Neural crest cell (in vitro differentiated cells): Measurements from ENCODE around the gene TGFBR3. TPM values are rescaled to one million over a fixed set of nuclear protein-coding genes. Genes with fewer than 3 reads are reported as not detected.

Experiments
- DNase-seq: peaks from one replicate; pipeline ENCODE4 v3.0.0; 2021; ENCODE audit warnings: low read depth, mixed read lengths, low spot score
- H3K27ac Mint-ChIP-seq: one replicate; pipeline ENCODE4 v1.8.0; 2021; ENCODE audit warnings: mild to moderate bottlenecking, mixed read lengths; ENCODE audit not compliant: unreplicated experiment
- H3K27me3 Mint-ChIP-seq: 2 replicates; pipeline ENCODE4 v1.8.0; 2021; ENCODE audit warnings: low read depth, mild to moderate bottlenecking, mixed read lengths
- H3K36me3 Mint-ChIP-seq: 2 replicates; pipeline ENCODE4 v1.8.0; 2021; ENCODE audit warnings: low read depth, mild to moderate bottlenecking, mixed read lengths
- H3K4me1 Mint-ChIP-seq: 2 replicates; pipeline ENCODE4 v1.8.0; 2021; ENCODE audit warnings: mixed read lengths
- H3K4me3 Mint-ChIP-seq: one replicate; pipeline ENCODE4 v1.8.0; 2021; ENCODE audit warnings: mild to moderate bottlenecking, mixed read lengths
- H3K9me3 Mint-ChIP-seq: 2 replicates; pipeline ENCODE4 v1.8.0; 2021; ENCODE audit warnings: mixed read lengths
- total RNA-seq: library from RNA; stranded (reverse); gene quantifications from 2 replicates; pipeline ENCODE4 v1.2.1, GENCODE V29; 2021
- TF ChIP-seq, protein P1 (sequence below): fragments of 200-600 bp; sonication (generic); conservative IDR thresholded peaks from 2 replicates; pipeline ENCODE4 v1.5.0; 2021; ENCODE audit warnings: antibody characterized with exemption, mild to moderate bottlenecking

Gene TGFBR3
- total RNA-seq, 1 donor from 2014 or later: 15.1 TPM

DNA sequence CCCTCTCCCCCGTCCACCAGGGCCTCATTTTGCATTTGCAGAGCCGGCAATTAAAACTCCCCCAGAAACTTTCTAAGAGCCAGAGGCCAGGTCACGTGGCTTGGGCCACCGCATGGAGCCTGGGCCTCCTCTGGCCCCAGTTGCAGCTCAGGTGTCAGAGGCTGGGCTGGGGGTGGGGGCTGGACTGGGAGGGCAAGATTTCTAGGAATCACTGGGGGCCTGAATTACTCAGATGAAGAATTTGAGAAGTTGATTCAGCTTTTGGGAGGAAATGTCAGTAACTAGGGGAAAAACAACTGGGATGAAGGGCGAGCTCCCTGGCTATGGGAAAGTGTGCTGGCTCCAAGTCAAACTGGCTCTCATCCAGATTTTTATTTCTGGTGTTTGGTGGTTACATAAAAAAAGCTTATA is 234.3 kb downstream of the TGFBR3 start:
- H3K36me3 Mint-ChIP-seq: peaks cover 8% of the 10 kb centered on the region
- H3K9me3 Mint-ChIP-seq: peaks cover 18% of the 10 kb centered on the region
- H3K27ac Mint-ChIP-seq: no peak overlapping the region
- no peaks in the 10 kb centered on the region for H3K4me1 Mint-ChIP-seq
- TF ChIP-seq, protein P1, sequence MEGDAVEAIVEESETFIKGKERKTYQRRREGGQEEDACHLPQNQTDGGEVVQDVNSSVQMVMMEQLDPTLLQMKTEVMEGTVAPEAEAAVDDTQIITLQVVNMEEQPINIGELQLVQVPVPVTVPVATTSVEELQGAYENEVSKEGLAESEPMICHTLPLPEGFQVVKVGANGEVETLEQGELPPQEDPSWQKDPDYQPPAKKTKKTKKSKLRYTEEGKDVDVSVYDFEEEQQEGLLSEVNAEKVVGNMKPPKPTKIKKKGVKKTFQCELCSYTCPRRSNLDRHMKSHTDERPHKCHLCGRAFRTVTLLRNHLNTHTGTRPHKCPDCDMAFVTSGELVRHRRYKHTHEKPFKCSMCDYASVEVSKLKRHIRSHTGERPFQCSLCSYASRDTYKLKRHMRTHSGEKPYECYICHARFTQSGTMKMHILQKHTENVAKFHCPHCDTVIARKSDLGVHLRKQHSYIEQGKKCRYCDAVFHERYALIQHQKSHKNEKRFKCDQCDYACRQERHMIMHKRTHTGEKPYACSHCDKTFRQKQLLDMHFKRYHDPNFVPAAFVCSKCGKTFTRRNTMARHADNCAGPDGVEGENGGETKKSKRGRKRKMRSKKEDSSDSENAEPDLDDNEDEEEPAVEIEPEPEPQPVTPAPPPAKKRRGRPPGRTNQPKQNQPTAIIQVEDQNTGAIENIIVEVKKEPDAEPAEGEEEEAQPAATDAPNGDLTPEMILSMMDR: no peak
- H3K27me3 Mint-ChIP-seq: no peaks in the 10 kb centered on the region
- H3K4me3 Mint-ChIP-seq: no peak overlapping the region
- no peak for DNase-seq

DNA sequence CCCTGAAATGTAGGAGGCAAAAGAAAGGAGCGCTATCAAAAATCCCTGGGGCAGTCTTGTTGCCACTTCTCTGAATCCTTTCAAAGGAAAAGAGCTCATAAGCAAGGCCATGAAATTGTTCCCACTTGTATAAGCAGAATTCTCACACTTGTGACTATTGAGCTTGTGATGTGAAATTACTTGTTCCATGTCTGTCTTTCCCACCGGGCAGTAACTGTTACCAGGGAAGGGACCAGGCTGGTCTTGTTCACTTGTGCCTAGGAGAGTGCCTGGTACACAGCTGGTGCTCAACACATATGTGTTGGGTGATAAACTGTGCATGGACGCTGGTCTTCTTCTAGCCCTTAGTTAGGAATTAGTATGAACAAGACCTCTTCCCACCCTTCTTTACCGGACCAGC is 234.7 kb downstream of the TGFBR3 start:
- Mint-ChIP-seq H3K4me3 (no peak overlapping the region), H3K4me1 (no peaks in the 10 kb centered on the region), H3K9me3 (peaks cover 16% of the 10 kb centered on the region), H3K27me3 (no peaks in the 10 kb centered on the region), H3K36me3 (peaks cover 8% of the 10 kb centered on the region), H3K27ac (no peak overlapping the region)
- DNase-seq: no peak
- TF ChIP-seq, protein P1: no peak

DNA sequence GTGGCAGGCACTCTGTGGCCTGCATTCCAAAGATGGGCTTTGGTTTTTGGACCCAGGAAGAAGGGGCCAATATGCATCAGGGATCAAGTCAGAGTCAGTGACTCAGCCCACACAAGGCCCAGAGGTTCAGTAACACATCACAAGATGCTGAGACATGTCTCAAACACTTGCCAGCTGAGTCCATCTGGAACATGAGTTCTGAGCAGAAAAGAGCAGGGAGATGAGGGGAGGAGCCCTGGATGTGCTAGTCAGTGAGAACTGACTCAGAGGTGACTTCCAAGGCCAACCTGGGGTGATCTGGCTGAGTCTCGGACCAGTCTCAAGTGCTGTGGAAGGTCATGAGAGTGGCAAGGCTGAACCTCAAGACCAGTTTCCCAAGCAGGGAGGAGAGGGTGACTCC is 235.2 kb downstream of the TGFBR3 start:
- peaks cover 6% of the 10 kb centered on the region for H3K36me3 Mint-ChIP-seq
- no peaks in the 10 kb centered on the region for H3K27me3 Mint-ChIP-seq
- H3K27ac Mint-ChIP-seq: peak overlapping the region; percentile 78
- peaks cover 12% of the 10 kb centered on the region for H3K9me3 Mint-ChIP-seq
- TF ChIP-seq, protein P1: no peak
- no peaks in the 10 kb centered on the region for H3K4me1 Mint-ChIP-seq
- H3K4me3 Mint-ChIP-seq: no peak overlapping the region
- no peak for DNase-seq

DNA sequence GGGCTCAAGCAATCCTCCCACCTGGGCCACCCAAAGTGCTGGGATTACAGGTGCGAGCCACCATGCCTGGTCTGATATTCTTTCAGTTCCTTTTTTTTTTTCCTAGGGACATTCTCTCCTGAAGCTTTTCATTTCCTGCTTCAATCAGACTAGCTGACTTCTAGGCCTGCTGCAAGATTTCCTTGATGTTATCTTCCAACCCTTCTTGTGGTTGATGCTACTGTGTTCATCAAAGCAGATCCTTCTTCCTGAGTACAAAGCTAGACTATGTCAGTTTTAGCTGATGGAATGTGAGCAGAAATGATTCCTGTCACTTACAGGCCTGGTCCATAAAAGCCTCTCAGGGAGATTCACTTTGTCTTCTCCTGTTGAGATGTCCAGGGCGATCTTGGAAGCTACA is 238.9 kb downstream of the TGFBR3 start:
- no peaks in the 10 kb centered on the region for H3K27me3 Mint-ChIP-seq
- no peak overlapping the region for H3K4me3 Mint-ChIP-seq
- H3K4me1 Mint-ChIP-seq: peaks cover 6% of the 10 kb centered on the region
- DNase-seq: no peak
- H3K36me3 Mint-ChIP-seq: no peaks in the 10 kb centered on the region
- no peak overlapping the region for H3K27ac Mint-ChIP-seq
- TF ChIP-seq, protein P1: no peak
- no peaks in the 10 kb centered on the region for H3K9me3 Mint-ChIP-seq

DNA sequence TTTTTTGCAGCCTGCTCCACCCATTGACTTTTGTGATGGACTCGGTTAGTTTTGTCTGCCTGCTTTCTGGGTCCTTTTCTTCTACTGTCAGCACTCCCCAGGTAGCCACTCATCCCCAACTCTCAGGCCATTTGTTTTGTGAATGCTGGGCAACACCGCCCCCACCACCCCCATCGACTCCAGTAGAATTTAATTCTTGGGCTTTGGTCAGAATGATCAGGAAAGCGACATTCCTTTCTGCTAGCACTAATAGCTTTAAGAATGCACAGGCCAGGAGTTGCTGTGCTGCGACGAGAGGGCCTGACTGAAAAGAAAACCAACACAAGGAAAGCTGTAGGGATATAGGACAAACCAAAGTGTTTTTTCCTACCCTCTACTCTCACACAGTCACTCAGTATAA is 240.9 kb downstream of the TGFBR3 start:
- Mint-ChIP-seq H3K4me3 (no peak overlapping the region), H3K36me3 (peaks cover 8% of the 10 kb centered on the region), H3K9me3 (peaks cover 8% of the 10 kb centered on the region), H3K27ac (peak overlapping the region; percentile 60), H3K27me3 (no peaks in the 10 kb centered on the region), H3K4me1 (peaks cover 6% of the 10 kb centered on the region)
- DNase-seq: no peak
- TF ChIP-seq, protein P1: no peak

DNA sequence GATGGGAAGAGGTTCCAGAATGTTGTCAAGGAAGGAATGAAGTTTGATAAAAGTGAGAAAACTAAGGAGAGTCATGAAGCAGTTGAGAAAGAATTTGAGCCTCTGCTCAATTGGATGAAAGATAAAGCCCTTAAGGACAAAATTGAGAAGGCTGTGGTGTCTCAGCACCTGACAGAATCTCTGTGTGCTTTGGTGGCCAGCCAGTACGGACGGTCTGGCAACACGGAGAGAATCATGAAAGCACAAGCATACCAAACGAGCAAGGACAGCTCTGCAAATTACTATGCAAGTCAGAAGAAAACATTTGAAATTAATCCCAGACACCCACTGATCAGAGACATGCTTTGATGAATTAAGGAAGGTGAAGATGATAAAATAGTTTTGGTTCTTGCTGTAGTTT is 242.5 kb downstream of the TGFBR3 start:
- Mint-ChIP-seq H3K4me1 (peaks cover 6% of the 10 kb centered on the region), H3K9me3 (peaks cover 10% of the 10 kb centered on the region), H3K4me3 (no peak overlapping the region), H3K27me3 (no peaks in the 10 kb centered on the region), H3K27ac (no peak overlapping the region), H3K36me3 (peaks cover 10% of the 10 kb centered on the region)
- no peak for DNase-seq
- TF ChIP-seq, protein P1: no peak
